22Rv1 (cell line): ENCODE measurements around the gene DGKB.

Experiments
- H3K27ac ChIP-seq: fragments of 450-650 bp; 2 replicates; pipeline ENCODE4 v1.5.1; 2017
- CTCF ChIP-seq: fragments of 450-650 bp; IDR thresholded peaks from 2 replicates; pipeline ENCODE4 v1.5.1; 2017; ENCODE audit warnings: mild to moderate bottlenecking
- ZFX ChIP-seq: fragments of 450-650 bp; IDR thresholded peaks from 2 replicates; pipeline ENCODE4 v1.6.1; 2017; ENCODE audit warnings: antibody characterized with exemption, borderline replicate concordance

DGKB gene

GRCh38 chr7:14148974-14149373 is 753.6 kb downstream of the DGKB start:
- no peak for TF ChIP-seq ZFX
- no peak for TF ChIP-seq CTCF
- no peak overlapping the region for H3K27ac ChIP-seq

GRCh38 chr7:14147532-14147931 is 755.0 kb downstream of the DGKB start:
- TF ChIP-seq ZFX (no peak), CTCF (no peak)
- no peak overlapping the region for H3K27ac ChIP-seq

- no peak overlapping the region for H3K27ac ChIP-seq
- TF ChIP-seq CTCF (no peak), ZFX (no peak)
Observed at GRCh38 chr7:14144538-14144937, 758.0 kb downstream of the DGKB start.

GRCh38 chr7:14144109-14144508 is 758.4 kb downstream of the DGKB start:
- TF ChIP-seq ZFX (no peak), CTCF (no peak)
- H3K27ac ChIP-seq, result no peak overlapping the region

GRCh38 chr7:14137676-14138075 is 764.9 kb downstream of the DGKB start:
- TF ChIP-seq ZFX (no peak), CTCF (no peak)
- no peak overlapping the region for H3K27ac ChIP-seq

GRCh38 chr7:14133752-14134151 is 768.8 kb downstream of the DGKB start:
- no peak for TF ChIP-seq ZFX
- no peak for TF ChIP-seq CTCF
- H3K27ac ChIP-seq, result no peak overlapping the region

GRCh38 chr7:14125998-14126397 is 776.6 kb downstream of the DGKB start:
- TF ChIP-seq CTCF (no peak), ZFX (no peak)
- no peak overlapping the region for H3K27ac ChIP-seq
